OCI-LY7 (cell line): ENCODE measurements around the gene GTPBP6. TPM values are rescaled to one million over a fixed set of nuclear protein-coding genes. Genes with fewer than 3 reads are reported as not detected.
"Not testable (repeated sequence)": the region's sequence is repeated elsewhere in the genome, so short reads cannot be mapped to it uniquely, and the experiment has no call there.

Experiments
- BruUV-seq: library from RNA; stranded (reverse); fragments of 400-500 nt; replicated peaks from 2 replicates; lab custom pipeline; 2021; lab: Mats Ljungman, UMichigan
- CTCF ChIA-PET: fragments of 300-600 bp; sonication (Branson Sonifier 250); formaldehyde crosslinking; loops from one replicate; lab custom pipeline; 2022; ENCODE audit warnings: antibody characterized with exemption; ENCODE audit not compliant: unreplicated experiment; lab: Charles Lee
- POLR2A ChIA-PET: fragments of 300-600 bp; sonication (Branson Sonifier 250); formaldehyde crosslinking; loops from one replicate; lab custom pipeline; 2022; ENCODE audit warnings: antibody characterized with exemption; lab: Charles Lee
- DNase-seq: peaks from one replicate; pipeline ENCODE4 v3.0.0-alpha.2; 2015; ENCODE audit warnings: low spot score
- H2AFZ ChIP-seq: fragments of 200-600 bp; sonication (generic), shearing (Covaris generic); 2 replicates; pipeline ENCODE4 v1.6.1; 2014; ENCODE audit warnings: mild to moderate bottlenecking, antibody characterized with exemption, low read length, moderate library complexity
- H3K27ac ChIP-seq: fragments of 200-600 bp; sonication (generic); 2 replicates; pipeline ENCODE4 v1.5.1; 2014; ENCODE audit warnings: mixed run types, low read depth, mild to moderate bottlenecking, moderate library complexity, low read length, inconsistent platforms; ENCODE audit not compliant: poor library complexity, severe bottlenecking
- H3K36me3 ChIP-seq: fragments of 200-600 bp; sonication (generic); 2 replicates; pipeline ENCODE4 v1.6.1; 2014; ENCODE audit warnings: mild to moderate bottlenecking, antibody characterized with exemption, low read length, moderate library complexity, mixed read lengths; ENCODE audit not compliant: insufficient read depth
- H3K4me1 ChIP-seq: fragments of 200-600 bp; sonication (generic); 2 replicates; pipeline ENCODE4 v1.5.1; 2014; ENCODE audit warnings: mild to moderate bottlenecking, low read length; ENCODE audit not compliant: insufficient read depth, poor library complexity, severe bottlenecking
- H3K4me2 ChIP-seq: fragments of 200-600 bp; sonication (generic); 2 replicates; pipeline ENCODE4 v1.6.1; 2014; ENCODE audit warnings: mild to moderate bottlenecking, low read length
- H3K4me3 ChIP-seq: fragments of 200-600 bp; sonication (generic); 2 replicates; pipeline ENCODE4 v1.5.1; 2014; ENCODE audit warnings: mild to moderate bottlenecking, low read depth, low read length; ENCODE audit not compliant: poor library complexity, severe bottlenecking
- H3K79me2 ChIP-seq: fragments of 200-600 bp; sonication (generic); 2 replicates; pipeline ENCODE4 v1.6.1; 2016; ENCODE audit warnings: low read depth, mild to moderate bottlenecking, low read length, moderate library complexity, mixed read lengths; ENCODE audit not compliant: insufficient read depth
- H3K9me2 ChIP-seq: fragments of 200-600 bp; sonication (generic); 2 replicates; pipeline ENCODE4 v1.6.1; 2016; ENCODE audit warnings: mild to moderate bottlenecking, low read length, mixed read lengths; ENCODE audit not compliant: insufficient read depth
- H3K9me3 ChIP-seq: fragments of 200-600 bp; sonication (generic); 2 replicates; pipeline ENCODE4 v1.6.1; 2014; ENCODE audit warnings: mild to moderate bottlenecking, mixed run types, low read length, mixed read lengths
- H4K20me1 ChIP-seq: fragments of 200-600 bp; sonication (generic); 2 replicates; pipeline ENCODE4 v1.6.1; 2014; ENCODE audit warnings: mild to moderate bottlenecking, antibody characterized with exemption, low read length, moderate library complexity, mixed read lengths; ENCODE audit not compliant: insufficient read depth
- EZH2phosphoT487 ChIP-seq: fragments of 200-600 bp; sonication (generic); IDR thresholded peaks from 2 replicates; pipeline ENCODE4 v1.6.1; 2018; ENCODE audit warnings: low read depth, borderline replicate concordance, mild to moderate bottlenecking, mixed run types, antibody characterized with exemption, low read length, moderate library complexity, mixed read lengths
- intact Hi-C: fragments of 100-400 bp; cut with micrococcal nuclease; formaldehyde crosslinking; loops from one replicate; pipeline ENCODE4 v1.10.0; 2022; ENCODE audit not compliant: unreplicated experiment
- total RNA-seq, 2 experiments: library from RNA; depleted of rRNA in 1 of 2; stranded (reverse); fragments of >200 nt in 1 of 2; shearing (Covaris generic) in 1 of 2; gene quantifications; 2 replicates each; pipeline ENCODE4 v1.2.3, GENCODE V29; 2014 to 2022
- TF ChIP-seq, protein P1 (sequence below): fragments of 200-600 bp; sonication (generic); conservative IDR thresholded peaks from 2 replicates; pipeline ENCODE4 v1.5.1; 2014; ENCODE audit warnings: mild to moderate bottlenecking, antibody characterized with exemption, low read length, moderate library complexity, mixed read lengths

Gene GTPBP6
- total RNA-seq, 2 experiments from 2014 or later = 36.3 to 53.6 TPM

DNA sequence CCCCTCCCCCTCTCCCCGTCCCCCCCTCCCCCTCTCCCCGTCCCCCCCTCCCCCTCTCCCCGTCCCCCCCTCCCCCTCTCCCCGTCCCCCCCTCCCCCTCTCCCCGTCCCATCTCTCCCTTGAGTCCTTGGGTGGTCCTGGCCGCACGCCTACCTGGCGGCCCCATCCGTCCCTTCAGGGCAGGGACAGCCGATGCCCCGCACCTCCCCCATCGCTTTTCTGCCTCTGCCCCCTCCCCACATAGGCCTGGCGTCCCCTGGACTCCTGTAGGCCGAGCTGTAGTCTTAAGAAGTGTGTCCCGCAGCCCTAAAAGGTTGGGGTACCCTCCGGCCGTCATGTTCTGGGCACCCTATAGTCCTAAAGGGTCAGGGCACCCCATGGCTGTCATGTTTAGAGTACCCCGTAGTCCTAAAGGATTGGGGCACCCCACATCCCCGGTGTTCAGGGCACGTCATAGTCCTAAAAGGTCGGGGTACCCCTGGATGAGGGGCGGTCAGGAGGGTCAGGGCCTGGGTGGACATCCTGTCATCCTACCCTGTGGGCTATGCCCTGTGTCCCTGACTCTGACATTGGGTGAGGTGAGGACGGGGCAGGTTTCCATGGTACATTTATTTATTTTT, 10.8 kb upstream of the GTPBP6 start:
- Histone ChIP-seq H3K79me2 (no peaks in the 10 kb centered on the region), H2AFZ (no peak overlapping the region), H3K4me2 (no peak overlapping the region), H3K4me3 (no peak overlapping the region), H3K27ac (no peak overlapping the region), H3K9me3 (no peaks in the 10 kb centered on the region), H3K4me1 (no peaks in the 10 kb centered on the region), H3K9me2 (no peaks in the 10 kb centered on the region), H4K20me1 (no peaks in the 10 kb centered on the region), H3K36me3 (peaks cover 21% of the 10 kb centered on the region)
- ChIA-PET POLR2A (no interaction called here), CTCF (no interaction called here)
- no TSS peak for BruUV-seq
- no peak for DNase-seq
- TF ChIP-seq EZH2phosphoT487 = no peak
- TF ChIP-seq, protein P1, sequence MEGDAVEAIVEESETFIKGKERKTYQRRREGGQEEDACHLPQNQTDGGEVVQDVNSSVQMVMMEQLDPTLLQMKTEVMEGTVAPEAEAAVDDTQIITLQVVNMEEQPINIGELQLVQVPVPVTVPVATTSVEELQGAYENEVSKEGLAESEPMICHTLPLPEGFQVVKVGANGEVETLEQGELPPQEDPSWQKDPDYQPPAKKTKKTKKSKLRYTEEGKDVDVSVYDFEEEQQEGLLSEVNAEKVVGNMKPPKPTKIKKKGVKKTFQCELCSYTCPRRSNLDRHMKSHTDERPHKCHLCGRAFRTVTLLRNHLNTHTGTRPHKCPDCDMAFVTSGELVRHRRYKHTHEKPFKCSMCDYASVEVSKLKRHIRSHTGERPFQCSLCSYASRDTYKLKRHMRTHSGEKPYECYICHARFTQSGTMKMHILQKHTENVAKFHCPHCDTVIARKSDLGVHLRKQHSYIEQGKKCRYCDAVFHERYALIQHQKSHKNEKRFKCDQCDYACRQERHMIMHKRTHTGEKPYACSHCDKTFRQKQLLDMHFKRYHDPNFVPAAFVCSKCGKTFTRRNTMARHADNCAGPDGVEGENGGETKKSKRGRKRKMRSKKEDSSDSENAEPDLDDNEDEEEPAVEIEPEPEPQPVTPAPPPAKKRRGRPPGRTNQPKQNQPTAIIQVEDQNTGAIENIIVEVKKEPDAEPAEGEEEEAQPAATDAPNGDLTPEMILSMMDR = no peak
- intact Hi-C loops = no loop called here

DNA sequence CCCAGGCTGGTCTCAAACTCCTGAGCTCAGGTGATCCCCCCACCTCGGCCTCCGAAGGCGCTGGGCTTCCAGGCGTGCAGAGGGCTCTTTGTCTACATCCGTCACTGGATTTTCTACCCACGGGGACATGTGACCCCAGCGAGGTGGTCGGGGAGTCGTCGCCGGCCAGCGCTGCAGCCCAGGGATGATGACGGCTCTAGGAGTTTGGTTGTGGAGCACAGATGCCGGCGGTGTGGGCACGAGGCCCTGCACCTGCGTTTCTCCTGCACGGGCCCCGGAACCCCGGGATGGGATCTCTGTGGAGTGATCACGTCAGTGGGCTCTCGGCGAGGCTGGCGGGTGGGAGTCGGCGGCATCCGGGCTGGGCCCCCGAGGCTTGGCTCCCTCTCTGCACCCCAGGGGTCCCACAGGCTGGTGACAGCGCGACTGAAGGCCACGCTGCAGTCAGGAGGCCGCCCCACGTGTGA, 9.1 kb upstream of the GTPBP6 start:
- ChIA-PET POLR2A (no interaction called here), CTCF (no interaction called here)
- DNase-seq = no peak
- no TSS peak for BruUV-seq
- Histone ChIP-seq H4K20me1 (no peaks in the 10 kb centered on the region), H3K4me1 (peaks cover 3% of the 10 kb centered on the region), H2AFZ (no peak overlapping the region), H3K9me3 (no peaks in the 10 kb centered on the region), H3K36me3 (peaks cover 4% of the 10 kb centered on the region; the same call in 1 of the 2 replicates), H3K79me2 (no peaks in the 10 kb centered on the region), H3K9me2 (no peaks in the 10 kb centered on the region), H3K4me2 (no peak overlapping the region), H3K27ac (no peak overlapping the region), H3K4me3 (no peak overlapping the region)
- intact Hi-C loops = no loop called here
- TF ChIP-seq, protein P1 = no peak
- TF ChIP-seq EZH2phosphoT487 = no peak

DNA sequence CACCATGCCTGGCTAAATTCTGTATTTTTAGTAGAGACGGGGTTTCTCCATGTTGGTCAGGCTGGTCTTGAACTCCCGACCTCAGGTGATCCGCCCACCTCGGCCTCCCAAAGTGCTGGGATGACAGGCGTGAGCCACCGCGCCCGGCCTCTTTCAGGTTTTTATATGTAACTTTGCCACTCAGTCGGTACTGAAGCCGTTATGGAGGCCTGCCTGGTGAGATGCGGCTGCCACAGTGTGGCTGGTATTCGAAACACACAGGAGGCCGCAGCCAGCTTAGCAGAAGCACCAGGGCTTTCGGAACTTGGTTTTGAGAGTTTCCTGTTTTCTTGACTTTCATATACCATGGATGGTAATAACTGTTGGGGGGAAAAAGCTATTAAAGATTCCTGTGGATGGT, 6.1 kb upstream of the GTPBP6 start:
- H3K79me2 ChIP-seq, CTCF ChIA-PET, H3K4me2 ChIP-seq, H3K36me3 ChIP-seq, H3K9me2 ChIP-seq, intact Hi-C loops, H3K4me3 ChIP-seq, H3K27ac ChIP-seq, BruUV-seq, H4K20me1 ChIP-seq, DNase-seq, POLR2A ChIA-PET, H2AFZ ChIP-seq, H3K9me3 ChIP-seq: not testable (repeated sequence)
- H3K4me1 ChIP-seq = peaks cover 13% of the 10 kb centered on the region
